Chondrocyte (in vitro differentiated cells): ENCODE measurements around the gene USP21. TPM values are rescaled to one million over a fixed set of nuclear protein-coding genes. Genes with fewer than 3 reads are reported as not detected.

Experiments
- DNase-seq: peaks from one replicate; pipeline ENCODE4 v3.0.0; 2021; ENCODE audit warnings: mixed read lengths, low spot score
- H3K27ac Mint-ChIP-seq: one replicate; pipeline ENCODE4 v1.8.0; 2021; ENCODE audit warnings: mild to moderate bottlenecking, moderate library complexity, mixed read lengths; ENCODE audit not compliant: unreplicated experiment
- H3K27me3 Mint-ChIP-seq: 2 replicates; pipeline ENCODE4 v1.8.0; 2021; ENCODE audit warnings: low read depth, mixed read lengths
- H3K36me3 Mint-ChIP-seq: 2 replicates; pipeline ENCODE4 v1.8.0; 2021; ENCODE audit warnings: low read depth, mixed read lengths
- H3K4me1 Mint-ChIP-seq: 2 replicates; pipeline ENCODE4 v1.8.0; 2021; ENCODE audit warnings: low read depth, mild to moderate bottlenecking, mixed read lengths
- H3K4me3 Mint-ChIP-seq: one replicate; pipeline ENCODE4 v1.8.0; 2021; ENCODE audit warnings: mild to moderate bottlenecking, moderate library complexity, mixed read lengths; ENCODE audit not compliant: unreplicated experiment
- H3K9me3 Mint-ChIP-seq: 2 replicates; pipeline ENCODE4 v1.8.0; 2021; ENCODE audit warnings: low read depth, mixed read lengths
- total RNA-seq: library from RNA; stranded (reverse); gene quantifications from 3 replicates; pipeline ENCODE4 v1.2.1, GENCODE V29; 2021
- TF ChIP-seq, protein P1 (sequence below): fragments of 200-600 bp; sonication (generic); IDR thresholded peaks from 2 replicates; pipeline ENCODE4 v1.5.0; 2021; ENCODE audit warnings: antibody characterized with exemption, mild to moderate bottlenecking, moderate library complexity

Gene USP21
- total RNA-seq, 1 donor from 2014 or later: 16.0 TPM

DNA sequence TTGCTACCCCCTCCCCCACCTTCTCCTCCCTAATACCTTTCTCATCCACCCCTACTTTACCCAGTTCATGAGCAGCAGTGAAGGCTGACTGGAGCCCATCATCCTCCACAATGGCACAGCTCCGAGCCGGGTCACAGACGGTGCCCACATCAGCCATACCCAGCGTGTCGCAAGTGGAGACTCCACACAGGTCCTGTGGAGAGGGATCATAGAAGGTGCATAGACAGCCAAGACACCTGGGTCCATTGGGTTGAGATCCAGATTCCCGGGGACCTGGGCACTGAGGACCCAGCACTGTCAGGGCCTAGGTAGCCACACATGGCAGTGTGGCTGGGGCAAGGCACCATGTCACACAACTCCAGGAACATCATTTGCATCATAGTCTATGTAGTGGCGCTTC lies 36.8 kb downstream of the USP21 start:
- H3K4me1 Mint-ChIP-seq: peaks cover 37% of the 10 kb centered on the region

DNA sequence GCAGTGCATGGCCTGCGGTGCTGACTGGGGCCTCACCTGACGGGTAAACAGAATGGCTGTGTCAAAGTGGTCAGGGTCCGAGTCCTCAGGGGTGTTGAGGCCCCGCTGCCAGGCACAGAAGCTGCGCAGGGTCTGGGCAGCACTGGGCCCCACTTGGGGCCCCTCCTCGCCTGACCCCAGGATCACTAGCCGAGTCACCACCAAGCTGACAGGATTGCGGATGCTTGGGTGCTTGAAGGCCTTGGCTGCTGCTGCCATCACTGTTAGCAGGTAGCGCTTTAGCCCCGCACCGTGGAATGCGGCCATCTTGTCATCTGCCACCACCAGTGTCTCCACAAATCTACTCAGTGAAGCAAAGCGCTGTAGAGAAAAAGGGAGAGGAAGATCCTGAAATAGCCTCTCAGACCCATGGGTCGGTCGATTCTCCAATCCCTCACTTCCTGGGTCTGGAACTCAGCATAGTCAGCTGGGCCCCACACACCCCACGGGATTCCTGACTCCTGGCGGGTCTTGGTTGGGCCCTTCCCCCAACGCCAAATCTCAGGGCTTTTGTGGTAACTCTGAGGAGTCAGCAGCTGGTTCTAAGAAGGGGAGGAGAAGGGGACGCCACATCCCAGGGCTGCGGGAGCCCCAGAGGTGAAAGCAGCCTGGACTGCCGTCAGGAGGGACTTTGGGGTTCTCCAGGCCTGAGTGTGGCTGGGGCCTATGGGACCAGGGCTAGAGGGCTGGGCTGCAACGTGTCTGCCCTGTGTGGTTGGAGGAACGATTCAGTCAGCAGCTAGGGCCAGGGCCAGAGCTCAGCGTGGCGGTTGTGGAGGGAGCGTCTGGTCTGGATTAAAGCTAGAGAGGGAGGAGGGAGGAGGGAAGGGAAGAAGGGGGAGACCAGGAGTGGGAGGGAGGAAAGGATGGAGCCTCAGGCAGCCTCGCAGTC lies 37.5 kb downstream of the USP21 start:
- no peaks in the 10 kb centered on the region for H3K9me3 Mint-ChIP-seq
- H3K27me3 Mint-ChIP-seq: no peaks in the 10 kb centered on the region
- H3K4me1 Mint-ChIP-seq: peaks cover 44% of the 10 kb centered on the region
- H3K36me3 Mint-ChIP-seq: no peaks in the 10 kb centered on the region
- TF ChIP-seq, protein P1, sequence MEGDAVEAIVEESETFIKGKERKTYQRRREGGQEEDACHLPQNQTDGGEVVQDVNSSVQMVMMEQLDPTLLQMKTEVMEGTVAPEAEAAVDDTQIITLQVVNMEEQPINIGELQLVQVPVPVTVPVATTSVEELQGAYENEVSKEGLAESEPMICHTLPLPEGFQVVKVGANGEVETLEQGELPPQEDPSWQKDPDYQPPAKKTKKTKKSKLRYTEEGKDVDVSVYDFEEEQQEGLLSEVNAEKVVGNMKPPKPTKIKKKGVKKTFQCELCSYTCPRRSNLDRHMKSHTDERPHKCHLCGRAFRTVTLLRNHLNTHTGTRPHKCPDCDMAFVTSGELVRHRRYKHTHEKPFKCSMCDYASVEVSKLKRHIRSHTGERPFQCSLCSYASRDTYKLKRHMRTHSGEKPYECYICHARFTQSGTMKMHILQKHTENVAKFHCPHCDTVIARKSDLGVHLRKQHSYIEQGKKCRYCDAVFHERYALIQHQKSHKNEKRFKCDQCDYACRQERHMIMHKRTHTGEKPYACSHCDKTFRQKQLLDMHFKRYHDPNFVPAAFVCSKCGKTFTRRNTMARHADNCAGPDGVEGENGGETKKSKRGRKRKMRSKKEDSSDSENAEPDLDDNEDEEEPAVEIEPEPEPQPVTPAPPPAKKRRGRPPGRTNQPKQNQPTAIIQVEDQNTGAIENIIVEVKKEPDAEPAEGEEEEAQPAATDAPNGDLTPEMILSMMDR: no peak
- peak overlapping the region; percentile 65 for H3K4me3 Mint-ChIP-seq
- peak; percentile 72 for DNase-seq
- peak overlapping the region; percentile 65 for H3K27ac Mint-ChIP-seq

More for the DNA sequence above, 36.8 kb downstream of the USP21 start:
- no peak overlapping the region for H3K4me3 Mint-ChIP-seq
- H3K36me3 Mint-ChIP-seq: no peaks in the 10 kb centered on the region
- no peaks in the 10 kb centered on the region for H3K9me3 Mint-ChIP-seq
- TF ChIP-seq, protein P1: no peak
- no peak for DNase-seq
- no peaks in the 10 kb centered on the region for H3K27me3 Mint-ChIP-seq
- H3K27ac Mint-ChIP-seq: no peak overlapping the region

DNA sequence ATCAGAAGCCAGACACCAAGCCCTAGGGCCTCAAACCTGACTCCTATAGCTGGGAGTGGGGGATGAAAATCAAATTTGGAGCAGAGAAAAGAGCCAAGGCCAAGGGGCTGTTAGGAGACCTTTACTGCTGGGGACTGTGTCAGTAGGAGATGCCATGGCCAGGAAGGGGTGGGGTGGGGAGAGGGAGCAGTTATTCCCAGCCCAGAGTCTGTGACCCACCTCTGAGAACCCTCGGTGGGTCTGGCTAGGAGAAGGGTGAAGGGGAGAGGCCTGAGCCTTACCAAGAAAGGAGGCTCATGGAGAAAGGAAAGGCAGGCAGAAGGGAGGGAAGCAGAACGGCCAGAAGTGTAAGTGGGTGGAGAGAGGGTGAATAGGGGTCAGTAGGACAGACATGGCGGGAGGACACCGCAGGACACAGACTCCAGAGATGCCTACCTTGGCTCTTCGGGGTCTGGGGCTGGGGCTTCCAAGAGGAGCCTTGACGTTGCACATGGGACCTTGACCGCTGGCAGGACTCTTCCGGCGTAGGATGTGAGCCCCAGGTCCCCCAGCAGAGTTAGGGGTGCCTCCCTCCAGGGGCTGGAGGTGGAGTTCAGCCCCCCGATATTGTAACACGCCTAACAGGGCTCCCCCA lies 38.4 kb downstream of the USP21 start:
- Mint-ChIP-seq H3K36me3 (no peaks in the 10 kb centered on the region), H3K27me3 (no peaks in the 10 kb centered on the region), H3K4me3 (peak overlapping the region; percentile 65), H3K27ac (no peak overlapping the region), H3K9me3 (no peaks in the 10 kb centered on the region), H3K4me1 (peaks cover 45% of the 10 kb centered on the region)
- no peak for DNase-seq
- TF ChIP-seq, protein P1: no peak

DNA sequence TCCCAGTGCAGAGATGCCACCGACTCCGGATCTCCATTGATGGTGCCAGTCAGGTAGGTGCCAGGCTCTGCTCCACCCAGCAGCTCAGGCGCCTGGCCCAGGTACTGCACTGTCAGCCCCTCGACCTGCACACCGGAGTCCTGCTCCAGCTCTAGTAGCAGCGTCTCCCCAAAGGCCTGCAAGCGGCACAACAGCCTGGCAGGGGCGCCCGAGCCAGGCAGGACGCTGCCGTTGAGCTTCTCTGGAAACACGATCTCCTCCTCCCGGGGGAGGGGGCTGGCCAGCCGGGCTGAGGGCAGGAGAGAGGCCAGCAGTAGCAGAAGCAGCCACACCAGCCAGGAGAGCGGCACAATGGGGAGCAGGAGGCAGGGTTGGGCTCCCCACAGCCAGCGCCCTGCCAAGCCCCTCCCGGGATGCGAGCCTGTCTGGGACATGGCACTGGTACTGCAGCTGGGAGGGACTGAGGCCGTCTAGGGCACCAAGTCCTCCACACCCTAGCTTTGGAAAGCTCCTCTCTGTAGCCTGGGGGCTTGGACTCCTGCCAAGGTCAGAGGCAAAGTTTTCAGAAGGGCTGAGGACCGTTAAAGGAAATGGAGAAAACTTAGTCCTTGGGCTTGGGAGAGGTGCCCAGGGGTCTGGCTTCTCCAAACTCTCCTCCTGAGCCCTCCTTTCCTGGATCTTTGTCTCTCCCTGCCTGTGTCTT lies 39.0 kb downstream of the USP21 start:
- DNase-seq: peak; percentile 91
- Mint-ChIP-seq H3K9me3 (no peaks in the 10 kb centered on the region), H3K27me3 (no peaks in the 10 kb centered on the region), H3K4me1 (peaks cover 50% of the 10 kb centered on the region), H3K27ac (peak overlapping the region; percentile 41), H3K36me3 (no peaks in the 10 kb centered on the region), H3K4me3 (peak overlapping the region; percentile 65)
- TF ChIP-seq, protein P1: peak; percentile 56

DNA sequence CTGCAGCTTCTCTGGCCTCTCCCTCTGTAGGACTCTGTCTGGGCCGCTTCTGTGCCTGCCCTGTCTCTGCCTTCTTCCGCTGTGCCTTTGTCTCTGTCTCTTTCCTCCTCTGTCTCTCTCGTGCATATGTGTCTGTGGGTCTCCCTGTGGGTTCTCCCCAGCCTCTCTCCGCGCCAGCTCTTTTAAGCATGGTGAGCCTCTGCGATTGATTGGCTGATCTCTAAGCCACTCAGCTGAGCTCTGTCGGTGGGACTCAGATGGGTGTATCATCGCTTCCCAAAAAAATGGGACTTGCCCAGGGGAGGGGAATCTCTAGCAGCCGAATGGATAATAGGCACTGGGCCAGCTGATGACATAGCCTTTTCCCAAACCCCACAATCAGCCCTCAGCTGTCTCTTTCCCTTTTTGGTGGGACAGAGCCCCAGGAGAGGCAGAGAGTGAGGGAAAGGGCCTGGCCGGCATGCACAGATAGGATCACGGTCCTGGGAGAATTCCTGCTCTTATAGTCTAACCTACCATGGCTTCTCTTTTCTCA lies 39.7 kb downstream of the USP21 start, which contains the start of gene ADAMTS4:
TSS of gene ADAMTS4 (minus strand) at position 158 of the 535 bp plus-strand sequence. CDS start 427 bp downstream, outside the sequence.
- H3K27ac Mint-ChIP-seq: peak within 1 kb of the TSS; percentile 41
- no peaks in the 10 kb centered on the region for H3K36me3 Mint-ChIP-seq
- H3K4me3 Mint-ChIP-seq: peak within 1 kb of the TSS; percentile 65
- H3K9me3 Mint-ChIP-seq: no peaks in the 10 kb centered on the region
- DNase-seq: peak; percentile 38
- peaks cover 56% of the 10 kb centered on the region for H3K4me1 Mint-ChIP-seq
- no peaks in the 10 kb centered on the region for H3K27me3 Mint-ChIP-seq
- TF ChIP-seq, protein P1: no peak
